ENCODE results near the gene C17orf114.

Gene C17orf114

GRCh38 chr17:4818276-4818675 lies 16.1 kb upstream of the C17orf114 start:
- Histone ChIP-seq H3K36me3 (peaks cover 34% of the 10 kb centered on the region), H3K27ac (no peak overlapping the region), H3K9me3 (no peaks in the 10 kb centered on the region), H3K4me1 (no peaks in the 10 kb centered on the region), H3K4me3 (no peak overlapping the region), H3K27me3 (no peaks in the 10 kb centered on the region)
- intact Hi-C loops (cut with DNase I): no loop called here
- no peak for ATAC-seq
- TF ChIP-seq CTCF (IDR thresholded peaks at IDR 0.05): no peak
- no peak for DNase-seq

- intact Hi-C loops (cut with DNase I): no loop called here
- TF ChIP-seq CTCF (IDR thresholded peaks at IDR 0.05): no peak
- H3K27ac ChIP-seq: no peak overlapping the region
- DNase-seq (no peak), ATAC-seq (no peak)
- H3K9me3 ChIP-seq: no peaks in the 10 kb centered on the region
- no peaks in the 10 kb centered on the region for H3K27me3 ChIP-seq
- peaks cover 34% of the 10 kb centered on the region for H3K36me3 ChIP-seq
- no peaks in the 10 kb centered on the region for H3K4me1 ChIP-seq
- H3K4me3 ChIP-seq: no peak overlapping the region
Observed at GRCh38 chr17:4816826-4817225, 14.7 kb upstream of the C17orf114 start.

GRCh38 chr17:4815043-4815675 lies 13.0 kb upstream of the C17orf114 start:
- H3K9me3 ChIP-seq: no peaks in the 10 kb centered on the region
- H3K27me3 ChIP-seq: no peaks in the 10 kb centered on the region
- no peaks in the 10 kb centered on the region for H3K4me1 ChIP-seq
- TF ChIP-seq CTCF (IDR thresholded peaks at IDR 0.05): no peak
- intact Hi-C loops (cut with DNase I): no loop called here
- H3K27ac ChIP-seq: no peak overlapping the region
- ATAC-seq (no peak), DNase-seq (no peak)
- H3K36me3 ChIP-seq: peaks cover 34% of the 10 kb centered on the region
- H3K4me3 ChIP-seq: no peak overlapping the region

GRCh38 chr17:4812690-4813089 lies 10.6 kb upstream of the C17orf114 start:
- H3K4me1 ChIP-seq: peaks cover 10% of the 10 kb centered on the region
- DNase-seq: no peak
- H3K36me3 ChIP-seq: peaks cover 27% of the 10 kb centered on the region
- no peak for ATAC-seq
- no peak overlapping the region for H3K27ac ChIP-seq
- no peak for TF ChIP-seq CTCF (IDR thresholded peaks at IDR 0.05)
- intact Hi-C loops (cut with DNase I): no loop called here
- H3K27me3 ChIP-seq: no peaks in the 10 kb centered on the region
- H3K4me3 ChIP-seq: no peak overlapping the region
- no peaks in the 10 kb centered on the region for H3K9me3 ChIP-seq

GRCh38 chr17:4811471-4811870 lies 9.3 kb upstream of the C17orf114 start:
- Histone ChIP-seq H3K9me3 (no peaks in the 10 kb centered on the region), H3K27me3 (no peaks in the 10 kb centered on the region), H3K4me3 (no peak overlapping the region), H3K27ac (no peak overlapping the region), H3K4me1 (peaks cover 12% of the 10 kb centered on the region), H3K36me3 (peaks cover 15% of the 10 kb centered on the region)
- ATAC-seq: no peak
- TF ChIP-seq CTCF (IDR thresholded peaks at IDR 0.05): no peak
- no peak for DNase-seq
- intact Hi-C loops (cut with DNase I): no loop called here
